Endothelial cell of umbilical vein (primary cell): ENCODE results near the gene CCR7.

Experiments used
- JUN ChIP-seq: IDR thresholded peaks from 2 replicates; pipeline ENCODE4 v1.6.1; 2011; ENCODE audit warnings: borderline replicate concordance, low read depth; ENCODE audit not compliant: insufficient read length, insufficient read depth
- POLR2A ChIP-seq: IDR thresholded peaks from 2 replicates; pipeline ENCODE4 v1.6.1; 2012; ENCODE audit warnings: low read depth, mild to moderate bottlenecking, control low read depth, low read length
- TF ChIP-seq, protein P1 (sequence below), 2 donors: IDR thresholded peaks; 1 replicate in 1 of 2; 2 replicates in 1 of 2; pipeline ENCODE4 v1.5.1; 2011; ENCODE audit warnings: low read length in 2 of 2, mild to moderate bottlenecking in 2 of 2, moderate library complexity in 2 of 2, control low read depth in 1 of 2, inconsistent platforms in 1 of 2, low read depth in 1 of 2; ENCODE audit not compliant: insufficient read depth in 1 of 2; ENCODE audit errors: extremely low read depth in 1 of 2

DNA sequence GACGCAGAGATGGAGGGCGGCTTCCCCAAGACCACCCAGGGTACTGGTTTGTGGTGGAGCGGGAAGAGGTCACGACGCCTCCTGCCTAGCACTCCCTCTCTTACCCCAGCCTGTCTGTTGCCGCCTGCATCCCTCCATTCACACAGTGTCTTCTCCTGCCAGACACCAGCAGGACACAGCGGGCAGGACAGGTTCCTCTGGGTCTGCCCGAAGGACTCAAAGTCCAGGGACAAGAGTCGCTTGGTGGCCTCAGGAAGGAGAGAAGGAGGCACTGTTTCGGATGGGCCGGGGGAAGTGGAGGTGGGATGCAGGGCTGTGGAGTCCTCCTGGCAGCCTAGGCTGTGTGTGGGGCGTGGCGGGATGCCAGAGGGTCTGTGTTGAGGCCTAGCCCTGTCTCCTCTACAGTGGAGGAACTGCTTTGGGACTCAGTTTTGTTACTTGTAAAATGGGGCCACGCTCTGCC, 44.2 kb downstream of the CCR7 start:
- TF ChIP-seq, protein P1, sequence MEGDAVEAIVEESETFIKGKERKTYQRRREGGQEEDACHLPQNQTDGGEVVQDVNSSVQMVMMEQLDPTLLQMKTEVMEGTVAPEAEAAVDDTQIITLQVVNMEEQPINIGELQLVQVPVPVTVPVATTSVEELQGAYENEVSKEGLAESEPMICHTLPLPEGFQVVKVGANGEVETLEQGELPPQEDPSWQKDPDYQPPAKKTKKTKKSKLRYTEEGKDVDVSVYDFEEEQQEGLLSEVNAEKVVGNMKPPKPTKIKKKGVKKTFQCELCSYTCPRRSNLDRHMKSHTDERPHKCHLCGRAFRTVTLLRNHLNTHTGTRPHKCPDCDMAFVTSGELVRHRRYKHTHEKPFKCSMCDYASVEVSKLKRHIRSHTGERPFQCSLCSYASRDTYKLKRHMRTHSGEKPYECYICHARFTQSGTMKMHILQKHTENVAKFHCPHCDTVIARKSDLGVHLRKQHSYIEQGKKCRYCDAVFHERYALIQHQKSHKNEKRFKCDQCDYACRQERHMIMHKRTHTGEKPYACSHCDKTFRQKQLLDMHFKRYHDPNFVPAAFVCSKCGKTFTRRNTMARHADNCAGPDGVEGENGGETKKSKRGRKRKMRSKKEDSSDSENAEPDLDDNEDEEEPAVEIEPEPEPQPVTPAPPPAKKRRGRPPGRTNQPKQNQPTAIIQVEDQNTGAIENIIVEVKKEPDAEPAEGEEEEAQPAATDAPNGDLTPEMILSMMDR (IDR thresholded peaks at IDR 0.05; ENCODE audit: extremely low read depth in 1 of 2, insufficient read depth in 1 of 2, low read depth in 1 of 2, low read length in 2 of 2): no peak
- no peak for TF ChIP-seq JUN
- TF ChIP-seq POLR2A: no peak
